Hematopoietic multipotent progenitor cell treated with erythropoietin and hydrocortisone succinate and interleukin-3 and kit ligand, for 8 days (in vitro differentiated cells): Measurements from ENCODE around the gene SLC24A3.

Source experiments
- DNase-seq: peaks from one replicate; pipeline ENCODE4 v3.0.0-alpha.2; 2015

Gene SLC24A3

GRCh38 chr20:19244291-19244690 is 31.8 kb downstream of the SLC24A3 start:
- DNase-seq, result no peak

- DNase-seq, result peak; percentile 31
Observed at GRCh38 chr20:19249106-19249879, 36.9 kb downstream of the SLC24A3 start.

DNA sequence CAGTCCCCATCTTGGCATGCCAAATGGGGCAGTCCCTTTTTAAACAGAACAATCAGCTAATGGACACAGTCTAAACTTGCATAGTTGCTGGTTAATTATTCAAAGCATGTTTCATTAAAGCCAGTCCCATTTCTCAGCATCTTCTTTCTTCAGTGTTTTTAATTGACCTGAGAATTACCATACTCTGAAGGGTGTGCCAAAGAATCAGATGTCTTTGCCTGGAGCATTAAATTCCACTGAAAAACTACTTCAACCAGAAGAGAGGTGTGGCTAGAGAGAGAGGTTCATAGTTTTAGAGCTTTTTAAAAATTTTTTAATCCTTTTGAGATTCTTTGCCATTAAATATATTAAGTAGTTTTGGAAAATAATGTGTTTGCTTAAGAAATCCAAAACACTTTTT is 37.9 kb downstream of the SLC24A3 start:
- DNase-seq, result no peak

- no peak for DNase-seq
Observed at GRCh38 chr20:19251506-19251905, 39.1 kb downstream of the SLC24A3 start.

GRCh38 chr20:19251958-19252357 is 39.5 kb downstream of the SLC24A3 start:
- no peak for DNase-seq

DNA sequence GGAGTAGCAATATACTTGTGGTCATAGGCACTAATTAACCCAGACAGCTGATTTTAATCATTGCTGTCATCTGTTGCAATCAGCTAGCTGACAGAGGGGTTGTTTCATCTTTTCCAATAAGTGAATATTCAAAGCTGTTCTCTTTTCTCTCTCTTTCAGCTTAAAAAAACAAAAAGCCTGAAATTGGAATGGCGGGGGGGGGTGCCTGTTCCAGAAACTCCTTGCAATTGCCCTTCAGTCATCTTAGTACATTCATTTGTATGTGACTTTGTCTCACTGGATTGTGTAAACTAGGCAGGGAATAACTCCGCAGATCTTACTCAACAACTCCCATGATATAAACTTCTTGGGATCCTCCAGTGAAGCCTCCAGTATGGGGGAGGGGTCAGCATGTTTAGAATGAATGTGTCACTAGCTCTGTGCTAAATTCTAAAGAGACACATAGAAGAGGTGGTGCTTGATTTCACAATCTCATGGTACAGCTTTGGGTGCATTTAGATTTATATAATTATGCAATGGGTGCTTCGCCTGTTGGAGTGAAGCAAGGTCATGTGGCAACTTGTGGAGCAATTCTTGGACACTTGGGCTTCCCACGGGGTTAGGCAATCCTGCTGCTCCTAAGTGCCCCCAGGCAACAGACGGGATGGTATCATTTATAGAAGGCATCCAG is 40.1 kb downstream of the SLC24A3 start:
- no peak for DNase-seq

GRCh38 chr20:19253316-19253715 is 40.9 kb downstream of the SLC24A3 start:
- DNase-seq, result no peak

- no peak for DNase-seq
Observed at GRCh38 chr20:19253916-19254820, 41.7 kb downstream of the SLC24A3 start.

DNA sequence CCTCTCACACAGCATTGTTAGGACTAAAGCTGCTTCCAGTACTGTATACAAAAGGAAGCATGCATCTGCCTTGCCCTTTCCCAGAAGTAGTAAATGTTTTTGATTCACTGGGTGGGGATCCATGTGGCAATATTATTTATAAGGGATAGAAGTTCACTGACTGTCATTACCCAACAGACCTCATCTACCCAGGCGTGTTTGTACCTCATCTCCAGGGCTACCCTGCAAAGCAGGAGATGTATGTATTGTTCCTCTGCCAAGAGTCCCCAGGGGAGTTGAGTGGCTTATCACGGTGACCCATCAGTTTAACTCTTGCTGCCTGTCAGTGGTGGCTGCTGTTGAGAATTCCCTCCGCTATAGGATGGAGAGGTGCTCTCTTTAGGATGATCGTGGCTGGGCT is 42.5 kb downstream of the SLC24A3 start:
- no peak for DNase-seq

GRCh38 chr20:19256085-19256484 is 43.6 kb downstream of the SLC24A3 start:
- no peak for DNase-seq

GRCh38 chr20:19256906-19257595 is 44.6 kb downstream of the SLC24A3 start:
- no peak for DNase-seq

GRCh38 chr20:19257865-19258264 is 45.4 kb downstream of the SLC24A3 start:
- DNase-seq, result no peak

DNA sequence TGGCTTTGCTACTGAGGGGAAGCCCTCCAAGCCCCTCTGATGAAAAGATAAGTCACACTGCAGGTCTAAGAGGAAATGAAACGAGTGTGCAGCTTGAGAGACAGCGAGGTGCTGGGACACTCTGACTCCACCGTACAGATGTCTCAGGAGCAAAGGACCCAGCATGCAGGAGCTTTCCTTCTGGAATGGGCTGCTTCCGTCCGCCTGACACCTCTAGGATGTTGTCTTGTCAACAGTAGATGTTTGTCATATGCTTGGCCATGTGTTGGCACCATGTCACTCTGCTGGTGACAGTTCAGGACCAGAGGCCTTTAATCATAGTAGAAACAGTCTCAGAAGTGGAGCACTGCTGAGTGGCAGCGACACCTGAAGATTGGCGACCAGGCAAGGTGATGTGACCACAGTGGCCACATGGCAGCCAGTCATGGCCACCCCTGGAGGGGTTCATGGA is 46.7 kb downstream of the SLC24A3 start:
- no peak for DNase-seq

GRCh38 chr20:19260412-19261090 is 48.1 kb downstream of the SLC24A3 start:
- DNase-seq, result no peak

DNA sequence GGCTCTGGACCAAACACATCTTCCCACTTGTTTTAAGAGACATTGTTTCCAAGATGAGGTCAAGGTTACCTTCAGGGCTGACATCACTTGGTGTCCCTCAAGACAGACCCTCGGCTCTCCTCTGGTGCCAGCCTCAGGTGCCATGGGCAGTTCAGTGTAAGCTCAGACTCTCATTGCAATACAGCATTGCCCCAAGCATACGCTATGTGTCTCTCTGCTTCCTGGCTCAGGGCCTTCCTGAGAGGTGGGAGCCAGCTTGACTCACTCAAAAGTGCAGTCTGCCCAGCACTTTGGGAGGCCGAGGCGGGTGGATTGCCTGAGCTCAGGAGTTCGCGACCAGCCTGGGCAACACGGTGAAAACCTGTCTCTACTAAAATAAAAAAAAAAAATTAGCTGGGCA is 51.7 kb downstream of the SLC24A3 start:
- DNase-seq, result no peak

DNA sequence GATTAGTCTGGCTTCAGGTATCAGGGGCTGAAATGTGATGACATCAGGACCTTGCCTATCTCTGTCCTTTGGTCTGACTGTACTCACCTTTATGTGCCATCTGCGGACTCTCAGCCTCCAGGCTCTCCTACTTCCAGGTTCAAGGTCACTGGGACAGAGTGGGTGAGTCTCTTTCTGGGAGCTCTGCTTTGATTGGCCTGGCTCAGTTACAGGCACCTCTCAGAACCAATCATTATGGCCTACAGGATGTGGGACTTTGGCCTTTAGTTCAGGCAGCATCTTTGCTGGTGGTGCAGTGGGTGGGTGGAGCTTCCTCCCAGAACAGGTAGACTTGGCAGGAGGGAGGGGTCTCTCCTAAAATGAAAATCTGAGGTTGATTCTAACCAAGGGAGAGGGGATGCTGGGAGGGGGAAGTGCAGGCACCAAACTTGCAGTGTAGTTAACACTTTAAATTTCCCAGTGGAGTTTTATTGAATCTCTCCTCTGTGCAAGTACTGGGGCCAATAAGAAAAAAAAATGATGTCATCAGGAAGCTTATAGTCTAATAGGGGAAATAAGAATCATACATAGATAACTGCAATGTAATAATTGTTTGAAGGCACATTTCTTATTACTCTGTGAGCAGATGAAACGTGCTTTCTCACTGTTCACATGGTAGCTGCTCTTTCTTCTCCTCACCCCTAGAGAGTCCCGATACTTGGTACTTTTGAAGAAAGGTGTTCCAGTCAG is 53.4 kb downstream of the SLC24A3 start:
- DNase-seq, result no peak

DNA sequence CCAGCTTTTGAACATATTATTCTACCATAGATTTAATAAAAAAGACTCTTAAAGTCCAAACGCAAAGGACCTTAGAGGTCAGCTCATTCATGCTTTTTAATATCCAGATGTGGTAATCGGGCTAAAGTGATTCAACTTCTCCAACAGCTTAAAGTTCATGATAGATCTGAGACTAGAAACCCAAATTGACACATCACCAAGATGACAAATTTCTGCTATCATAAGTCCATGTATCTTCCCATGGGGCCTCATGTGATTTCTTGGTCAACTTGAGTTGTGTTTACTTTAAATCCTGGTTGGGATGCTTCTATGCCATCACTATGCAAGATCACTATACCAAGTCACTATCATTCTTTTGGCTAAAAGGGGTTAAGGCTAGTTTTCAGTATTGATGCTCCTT is 56.0 kb downstream of the SLC24A3 start:
- no peak for DNase-seq

DNA sequence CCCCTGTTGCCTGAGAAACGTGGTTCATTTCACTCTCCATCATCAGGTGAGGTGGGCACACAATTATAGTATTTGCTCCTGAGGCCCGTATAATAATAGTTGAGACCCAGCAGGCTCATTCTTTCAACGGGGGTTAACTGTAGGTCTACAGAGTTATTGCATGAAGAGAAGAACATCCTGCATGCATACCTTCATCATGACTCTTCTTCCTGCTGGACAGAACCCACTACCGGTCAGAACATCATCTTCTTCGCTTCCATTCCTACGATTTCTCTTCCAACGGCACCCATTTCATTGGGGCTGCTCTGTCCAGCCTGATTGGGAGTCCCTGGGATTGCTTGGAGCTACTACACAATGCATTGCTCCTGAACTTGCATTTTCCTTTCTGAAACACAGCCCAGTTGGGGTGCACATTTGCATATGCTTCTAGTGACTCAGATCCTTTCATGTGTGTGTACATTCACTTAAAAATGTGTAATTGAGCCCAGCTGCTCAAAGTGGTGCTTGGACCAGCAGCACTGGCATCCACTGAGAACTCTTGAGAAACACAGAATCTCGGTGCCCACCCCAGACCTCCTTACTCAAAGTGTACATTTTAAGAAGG is 57.4 kb downstream of the SLC24A3 start:
- DNase-seq, result no peak

GRCh38 chr20:19271879-19272651 is 59.6 kb downstream of the SLC24A3 start:
- DNase-seq, result no peak

DNA sequence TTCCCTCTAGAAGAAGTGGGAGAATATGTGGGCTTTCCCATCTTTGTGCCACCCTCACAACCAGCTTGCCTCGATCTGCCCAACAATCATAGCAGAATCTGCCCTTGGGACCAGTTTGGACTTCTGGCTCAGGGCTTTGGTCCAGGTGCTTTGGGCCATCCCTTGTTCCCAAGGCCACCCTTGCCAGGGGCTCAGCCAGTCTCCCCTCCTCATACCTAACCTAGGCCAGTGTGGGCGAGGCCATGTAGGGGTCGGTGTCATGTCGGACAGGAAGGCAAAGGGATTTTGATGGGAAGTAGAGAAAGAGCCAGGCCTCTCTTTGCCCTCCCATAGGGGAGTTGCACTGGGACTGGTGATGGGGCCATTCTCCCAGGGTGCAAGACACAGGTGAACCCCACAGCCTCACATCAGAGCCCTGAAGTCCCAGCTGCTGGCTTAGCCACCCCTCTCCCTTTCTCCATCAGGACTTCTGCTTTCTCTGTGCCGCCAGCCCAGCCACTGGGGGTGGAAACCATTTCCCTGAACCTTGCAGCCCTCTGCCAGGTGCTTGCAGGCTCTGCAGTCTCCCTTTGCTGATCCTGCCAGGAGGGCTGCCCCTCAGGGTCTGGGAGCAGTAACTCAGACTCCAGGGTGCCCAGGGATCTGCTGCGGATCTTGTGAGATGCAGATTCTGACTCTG is 60.7 kb downstream of the SLC24A3 start:
- DNase-seq, result no peak
